Fibroblast of skin of left quadriceps (primary cell): Measurements from ENCODE around the gene SCYGR4.
"Not testable (repeated sequence)": the region's sequence is repeated elsewhere in the genome, so short reads cannot be mapped to it uniquely, and the experiment has no call there.

Experiments
- DNase-seq, 2 experiments: peaks; one replicate each; pipeline ENCODE4 v3.0.0-alpha.2; 2013; ENCODE audit warnings: low read depth in 2 of 2

The SCYGR4 gene

GRCh38 chr2:227666631-227667170 lies 49.4 kb downstream of the SCYGR4 start, which contains the start of gene SCYGR5:
Gene SCYGR5 (plus strand): TSS chr2:227666804. CDS start chr2:227666804, 0 bp downstream.
- not testable (repeated sequence) for DNase-seq
